HEK293 (cell line): ENCODE data around the gene GPR141.

Experiments used
- CTCF ChIA-PET: fragments of 350-600 bp; formaldehyde crosslinking; extraction: SDS; loops from one replicate; lab custom pipeline; 2021; ENCODE audit warnings: antibody characterized with exemption; lab: Yijun Ruan, JAX
- POLR2A ChIA-PET: fragments of 300-600 bp; formaldehyde crosslinking; extraction: SDS; loops from one replicate; lab custom pipeline; 2020; ENCODE audit warnings: antibody characterized with exemption, inconsistent platforms; lab: Yijun Ruan, JAX
- H3K27ac ChIP-seq: fragments of 200-500 bp; sonication (Bioruptor generic); 2 replicates; pipeline ENCODE4 v1.5.1; 2014; ENCODE audit warnings: low read depth, low read length, control low read depth, inconsistent platforms; ENCODE audit errors: extremely low read depth
- H3K36me3 ChIP-seq, 2 experiments: fragments of 200-500 bp in 1 of 2; sonication (Bioruptor generic) in 1 of 2; 1 replicate in 1 of 2; 2 replicates in 1 of 2; pipeline ENCODE4 v1.5.1; 2014 to 2017; ENCODE audit warnings: inconsistent platforms in 2 of 2, low read length in 2 of 2; ENCODE audit not compliant: control insufficient read depth in 2 of 2, insufficient read depth in 1 of 2
- H3K4me1 ChIP-seq: fragments of 200-500 bp; sonication (Bioruptor generic); 2 replicates; pipeline ENCODE4 v1.5.1; 2014; ENCODE audit warnings: mild to moderate bottlenecking, low read length, inconsistent platforms; ENCODE audit not compliant: control insufficient read depth, insufficient read depth
- H3K4me3 ChIP-seq: 2 replicates; pipeline ENCODE4 v1.5.1; 2011; ENCODE audit warnings: low read depth, mild to moderate bottlenecking, control low read depth, low read length, moderate library complexity
- H3K9me3 ChIP-seq: fragments of 200-500 bp; sonication (Bioruptor generic); 2 replicates; pipeline ENCODE4 v1.5.1; 2014; ENCODE audit warnings: low read depth, low read length, inconsistent platforms; ENCODE audit not compliant: control insufficient read depth, insufficient read depth
- ATF2 ChIP-seq: fragments of 450-650 bp; formaldehyde crosslinking; IDR thresholded peaks from 2 replicates; pipeline ENCODE4 v1.5.1; 2016; ENCODE audit warnings: missing biosample characterization, missing genetic modification characterization, low read depth
- EGR2 ChIP-seq: fragments of 450-650 bp; formaldehyde crosslinking; IDR thresholded peaks from 2 replicates; pipeline ENCODE4 v1.5.1; 2016; ENCODE audit warnings: low read depth, missing biosample characterization, missing genetic modification characterization
- KLF10 ChIP-seq: fragments of 450-650 bp; IDR thresholded peaks from 2 replicates; pipeline ENCODE4 v1.5.1; 2018; ENCODE audit warnings: missing biosample characterization, mild to moderate bottlenecking, missing genetic modification characterization
- SCRT1 ChIP-seq: fragments of 450-650 bp; formaldehyde crosslinking; IDR thresholded peaks from 2 replicates; pipeline ENCODE4 v1.5.1; 2016; ENCODE audit warnings: missing biosample characterization, missing genetic modification characterization, borderline replicate concordance
- SP2 ChIP-seq: fragments of 450-650 bp; formaldehyde crosslinking; IDR thresholded peaks from 2 replicates; pipeline ENCODE4 v1.5.1; 2016; ENCODE audit warnings: missing biosample characterization, missing genetic modification characterization
- TSHZ1 ChIP-seq: fragments of 450-650 bp; formaldehyde crosslinking; IDR thresholded peaks from 2 replicates; pipeline ENCODE4 v1.5.1; 2016; ENCODE audit warnings: missing biosample characterization, missing genetic modification characterization, borderline replicate concordance
- ZNF133 ChIP-seq: fragments of 450-650 bp; formaldehyde crosslinking; IDR thresholded peaks from 2 replicates; pipeline ENCODE4 v1.5.1; 2016; ENCODE audit warnings: missing biosample characterization, missing genetic modification characterization
- ZNF155 ChIP-seq: fragments of 450-650 bp; formaldehyde crosslinking; IDR thresholded peaks from 2 replicates; pipeline ENCODE4 v1.5.1; 2016; ENCODE audit warnings: missing biosample characterization, missing genetic modification characterization
- ZNF202 ChIP-seq: fragments of 450-650 bp; formaldehyde crosslinking; IDR thresholded peaks from 2 replicates; pipeline ENCODE4 v1.5.1; 2016; ENCODE audit warnings: missing biosample characterization, missing genetic modification characterization, borderline replicate concordance
- ZNF221 ChIP-seq: fragments of 450-650 bp; formaldehyde crosslinking; IDR thresholded peaks from 2 replicates; pipeline ENCODE4 v1.5.1; 2017; ENCODE audit warnings: missing biosample characterization, missing genetic modification characterization, borderline replicate concordance
- ZNF24 ChIP-seq: fragments of 450-650 bp; formaldehyde crosslinking; IDR thresholded peaks from 2 replicates; pipeline ENCODE4 v1.5.1; 2016; ENCODE audit warnings: missing biosample characterization, missing genetic modification characterization
- ZNF394 ChIP-seq: fragments of 450-650 bp; formaldehyde crosslinking; IDR thresholded peaks from 2 replicates; pipeline ENCODE4 v1.5.1; 2016; ENCODE audit warnings: missing biosample characterization, missing genetic modification characterization, mild to moderate bottlenecking, moderate library complexity, borderline replicate concordance
- ZNF423 ChIP-seq: fragments of 450-650 bp; formaldehyde crosslinking; IDR thresholded peaks from 2 replicates; pipeline ENCODE4 v1.5.1; 2016; ENCODE audit warnings: missing biosample characterization, missing genetic modification characterization
- ZNF514 ChIP-seq: fragments of 450-650 bp; formaldehyde crosslinking; IDR thresholded peaks from 2 replicates; pipeline ENCODE4 v1.5.1; 2016; ENCODE audit warnings: missing biosample characterization, missing genetic modification characterization
- ZNF776 ChIP-seq: fragments of 450-650 bp; formaldehyde crosslinking; IDR thresholded peaks from 2 replicates; pipeline ENCODE4 v1.5.0; 2017; ENCODE audit warnings: missing biosample characterization, missing genetic modification characterization, borderline replicate concordance
- TF ChIP-seq, protein P1 (sequence below): fragments of 450-650 bp; formaldehyde crosslinking; IDR thresholded peaks from 2 replicates; pipeline ENCODE4 v1.5.1; 2016; ENCODE audit warnings: missing biosample characterization, missing genetic modification characterization
- TF ChIP-seq, protein P2 (sequence below): fragments of 450-650 bp; formaldehyde crosslinking; IDR thresholded peaks from 2 replicates; pipeline ENCODE4 v1.5.1; 2016; ENCODE audit warnings: missing biosample characterization, missing genetic modification characterization

Gene GPR141

GRCh38 chr7:37690206-37690605, 6.6 kb downstream of the GPR141 start:
- H3K36me3 ChIP-seq: no peaks in the 10 kb centered on the region
- no peak overlapping the region for H3K27ac ChIP-seq
- POLR2A ChIA-PET: no interaction called here
- CTCF ChIA-PET: interaction anchor here (0.6 kb wide), 1 partner anchor 437 kb away, joined by 3 read pairs; no protein-coding TSS in a partner anchor
- no peaks in the 10 kb centered on the region for H3K9me3 ChIP-seq
- H3K4me1 ChIP-seq: no peaks in the 10 kb centered on the region
- TF ChIP-seq, protein P1, sequence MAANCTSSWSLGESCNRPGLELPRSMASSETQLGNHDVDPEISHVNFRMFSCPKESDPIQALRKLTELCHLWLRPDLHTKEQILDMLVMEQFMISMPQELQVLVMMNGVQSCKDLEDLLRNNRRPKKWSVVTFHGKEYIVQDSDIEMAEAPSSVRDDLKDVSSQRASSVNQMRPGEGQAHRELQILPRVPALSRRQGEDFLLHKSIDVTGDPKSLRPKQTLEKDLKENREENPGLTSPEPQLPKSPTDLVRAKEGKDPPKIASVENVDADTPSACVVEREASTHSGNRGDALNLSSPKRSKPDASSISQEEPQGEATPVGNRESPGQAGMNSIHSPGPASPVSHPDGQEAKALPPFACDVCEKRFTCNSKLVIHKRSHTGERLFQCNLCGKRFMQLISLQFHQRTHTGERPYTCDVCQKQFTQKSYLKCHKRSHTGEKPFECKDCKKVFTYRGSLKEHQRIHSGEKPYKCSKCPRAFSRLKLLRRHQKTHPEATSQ (tag by site-specific recombination): no peak
- no peak for TF ChIP-seq KLF10 (tag by site-specific recombination)
- TF ChIP-seq SP2 (tag by site-specific recombination): no peak
- TF ChIP-seq, protein P2, sequence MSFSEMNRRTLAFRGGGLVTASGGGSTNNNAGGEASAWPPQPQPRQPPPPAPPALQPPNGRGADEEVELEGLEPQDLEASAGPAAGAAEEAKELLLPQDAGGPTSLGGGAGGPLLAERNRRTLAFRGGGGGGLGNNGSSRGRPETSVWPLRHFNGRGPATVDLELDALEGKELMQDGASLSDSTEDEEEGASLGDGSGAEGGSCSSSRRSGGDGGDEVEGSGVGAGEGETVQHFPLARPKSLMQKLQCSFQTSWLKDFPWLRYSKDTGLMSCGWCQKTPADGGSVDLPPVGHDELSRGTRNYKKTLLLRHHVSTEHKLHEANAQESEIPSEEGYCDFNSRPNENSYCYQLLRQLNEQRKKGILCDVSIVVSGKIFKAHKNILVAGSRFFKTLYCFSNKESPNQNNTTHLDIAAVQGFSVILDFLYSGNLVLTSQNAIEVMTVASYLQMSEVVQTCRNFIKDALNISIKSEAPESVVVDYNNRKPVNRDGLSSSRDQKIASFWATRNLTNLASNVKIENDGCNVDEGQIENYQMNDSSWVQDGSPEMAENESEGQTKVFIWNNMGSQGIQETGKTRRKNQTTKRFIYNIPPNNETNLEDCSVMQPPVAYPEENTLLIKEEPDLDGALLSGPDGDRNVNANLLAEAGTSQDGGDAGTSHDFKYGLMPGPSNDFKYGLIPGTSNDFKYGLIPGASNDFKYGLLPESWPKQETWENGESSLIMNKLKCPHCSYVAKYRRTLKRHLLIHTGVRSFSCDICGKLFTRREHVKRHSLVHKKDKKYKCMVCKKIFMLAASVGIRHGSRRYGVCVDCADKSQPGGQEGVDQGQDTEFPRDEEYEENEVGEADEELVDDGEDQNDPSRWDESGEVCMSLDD: no peak
- TF ChIP-seq EGR2 (tag by site-specific recombination): no peak
- no peak for TF ChIP-seq ZNF394 (tag by site-specific recombination)
- no peak for TF ChIP-seq ZNF423 (tag by site-specific recombination)
- TF ChIP-seq ZNF202 (tag by site-specific recombination): no peak
- TF ChIP-seq ZNF133 (tag by site-specific recombination): no peak
- no peak for TF ChIP-seq SCRT1
- TF ChIP-seq TSHZ1 (tag by site-specific recombination): no peak
- TF ChIP-seq ZNF514: no peak
- no peak for TF ChIP-seq ZNF221
- no peak for TF ChIP-seq ZNF776 (tag by site-specific recombination)
- TF ChIP-seq ZNF155 (tag by site-specific recombination): no peak
- no peak for TF ChIP-seq ZNF24
- no peak for TF ChIP-seq ATF2 (tag by site-specific recombination)
- TF ChIP-seq, all 188 proteins: peak for 0
- no peak overlapping the region for H3K4me3 ChIP-seq
